ENCODE measurements around the gene TRIM54. TPM values are rescaled to one million over a fixed set of nuclear protein-coding genes. Genes with fewer than 3 reads are reported as not detected.

TRIM54 gene
- total RNA-seq, 1 donor from 2014 or later: 2.5 TPM

DNA sequence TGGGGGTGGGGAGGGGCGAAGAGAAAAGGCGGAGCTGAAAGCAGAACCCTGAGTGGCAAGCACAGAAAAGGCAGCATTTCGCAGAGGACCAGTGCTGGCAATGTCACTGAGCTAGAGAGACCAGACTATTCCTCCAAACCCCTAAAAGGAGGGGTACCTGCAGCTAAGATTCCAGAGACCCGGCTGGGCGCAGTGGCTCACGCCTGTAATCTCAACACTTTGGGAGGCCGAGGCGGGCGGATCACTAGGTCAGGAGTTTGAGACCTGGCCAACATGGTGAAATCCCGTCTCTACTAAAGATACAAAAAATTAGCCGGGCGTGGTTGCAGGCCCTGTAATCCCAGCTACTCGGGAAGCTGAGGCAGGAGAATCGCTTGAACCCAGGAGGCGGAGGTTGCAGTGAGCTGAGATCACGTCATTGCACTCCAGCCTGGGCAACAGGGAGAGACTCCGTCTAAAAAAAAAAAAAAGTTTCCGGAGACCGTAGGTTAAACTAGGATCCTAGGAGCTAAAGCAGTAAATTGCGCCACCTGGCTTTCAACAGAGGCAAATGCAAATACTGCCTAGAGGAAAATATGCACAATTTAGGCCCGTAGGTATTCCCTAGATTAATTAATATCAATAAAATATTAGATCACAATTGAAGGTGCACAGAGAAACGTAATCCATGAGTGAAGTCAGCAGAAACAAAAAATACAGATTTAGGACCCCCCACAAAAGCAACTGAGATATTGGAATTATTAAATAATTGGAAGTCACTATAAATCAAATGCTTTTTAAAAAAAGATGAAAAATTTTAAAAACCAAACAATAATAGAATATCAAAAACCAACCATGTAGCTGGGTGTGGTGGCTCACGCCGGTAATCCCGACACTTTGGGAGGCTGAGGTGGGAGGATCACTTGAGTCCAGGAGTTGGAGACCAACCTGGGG, 21.1 kb downstream of the TRIM54 start:
- Histone ChIP-seq H3K4me3 (peak overlapping the region in 1 of 2 donors; percentile 2), H3K36me3 (no peaks in the 10 kb centered on the region), H3K27me3 (peaks cover 22% of the 10 kb centered on the region), H3K27ac (no peak overlapping the region), H3K4me1 (peaks cover 21% of the 10 kb centered on the region), H3K9me3 (no peaks in the 10 kb centered on the region)
- no peak for DNase-seq (ENCODE audit: extremely low spot score in 2 of 2)
- no peak for TF ChIP-seq POLR2A (IDR thresholded peaks at IDR 0.05)
- TF ChIP-seq, protein P1, sequence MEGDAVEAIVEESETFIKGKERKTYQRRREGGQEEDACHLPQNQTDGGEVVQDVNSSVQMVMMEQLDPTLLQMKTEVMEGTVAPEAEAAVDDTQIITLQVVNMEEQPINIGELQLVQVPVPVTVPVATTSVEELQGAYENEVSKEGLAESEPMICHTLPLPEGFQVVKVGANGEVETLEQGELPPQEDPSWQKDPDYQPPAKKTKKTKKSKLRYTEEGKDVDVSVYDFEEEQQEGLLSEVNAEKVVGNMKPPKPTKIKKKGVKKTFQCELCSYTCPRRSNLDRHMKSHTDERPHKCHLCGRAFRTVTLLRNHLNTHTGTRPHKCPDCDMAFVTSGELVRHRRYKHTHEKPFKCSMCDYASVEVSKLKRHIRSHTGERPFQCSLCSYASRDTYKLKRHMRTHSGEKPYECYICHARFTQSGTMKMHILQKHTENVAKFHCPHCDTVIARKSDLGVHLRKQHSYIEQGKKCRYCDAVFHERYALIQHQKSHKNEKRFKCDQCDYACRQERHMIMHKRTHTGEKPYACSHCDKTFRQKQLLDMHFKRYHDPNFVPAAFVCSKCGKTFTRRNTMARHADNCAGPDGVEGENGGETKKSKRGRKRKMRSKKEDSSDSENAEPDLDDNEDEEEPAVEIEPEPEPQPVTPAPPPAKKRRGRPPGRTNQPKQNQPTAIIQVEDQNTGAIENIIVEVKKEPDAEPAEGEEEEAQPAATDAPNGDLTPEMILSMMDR (IDR thresholded peaks at IDR 0.05): peak; percentile 68 to 81 (median 69)
- intact Hi-C loops (cut with DNase I): no loop called here

DNA sequence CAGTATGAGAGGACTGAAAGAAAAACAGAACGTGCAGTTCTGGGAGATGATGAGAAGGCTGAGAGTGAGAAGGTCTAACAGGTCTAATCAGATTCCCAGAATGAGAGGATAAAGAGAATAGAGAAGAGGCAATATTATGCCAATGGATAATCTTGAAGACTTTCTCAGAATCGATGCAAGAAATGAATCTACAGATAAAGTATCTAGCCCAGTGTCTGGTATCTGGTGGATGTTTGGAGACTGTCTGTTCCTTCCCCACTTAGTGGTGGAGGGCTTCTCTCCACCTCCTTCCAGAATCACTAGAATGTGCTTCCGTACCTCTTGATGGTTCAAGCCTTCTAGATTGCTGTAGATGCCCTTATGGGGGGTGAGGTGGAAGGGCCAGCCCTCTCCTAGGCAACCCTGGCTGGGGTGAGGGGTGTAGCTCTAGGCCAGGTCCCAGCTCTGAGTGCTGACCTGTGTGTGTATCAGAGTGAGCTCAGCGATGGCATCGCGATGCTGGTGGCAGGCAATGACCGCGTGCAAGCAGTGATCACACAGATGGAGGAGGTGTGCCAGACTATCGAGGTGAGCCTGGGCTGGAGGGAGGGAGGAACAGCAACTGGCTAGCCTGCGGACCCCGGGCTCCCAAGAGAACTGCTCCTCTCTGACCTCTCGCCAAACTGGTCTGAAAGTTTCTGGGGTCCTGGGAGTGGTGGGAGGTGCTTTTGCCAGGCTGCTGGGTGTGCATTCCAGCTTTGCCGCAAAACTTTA, 22.4 kb downstream of the TRIM54 start:
- TF ChIP-seq POLR2AphosphoS5 (IDR thresholded peaks at IDR 0.05; ENCODE audit: insufficient read depth in 1 of 2, low read depth in 1 of 2) (no peak), POLR2A (IDR thresholded peaks at IDR 0.05) (no peak)
- TF ChIP-seq, protein P1 (IDR thresholded peaks at IDR 0.05): no peak
- Histone ChIP-seq H3K4me3 (no peak overlapping the region), H3K27me3 (peaks cover 22% of the 10 kb centered on the region), H3K4me1 (peaks cover 23% of the 10 kb centered on the region), H3K36me3 (peaks cover 0 to 4% of the 10 kb centered on the region in 2 donors), H3K27ac (no peak overlapping the region), H3K9me3 (no peaks in the 10 kb centered on the region)
- DNase-seq (ENCODE audit: extremely low spot score in 2 of 2): no peak
- intact Hi-C loops (cut with DNase I): no loop called here

DNA sequence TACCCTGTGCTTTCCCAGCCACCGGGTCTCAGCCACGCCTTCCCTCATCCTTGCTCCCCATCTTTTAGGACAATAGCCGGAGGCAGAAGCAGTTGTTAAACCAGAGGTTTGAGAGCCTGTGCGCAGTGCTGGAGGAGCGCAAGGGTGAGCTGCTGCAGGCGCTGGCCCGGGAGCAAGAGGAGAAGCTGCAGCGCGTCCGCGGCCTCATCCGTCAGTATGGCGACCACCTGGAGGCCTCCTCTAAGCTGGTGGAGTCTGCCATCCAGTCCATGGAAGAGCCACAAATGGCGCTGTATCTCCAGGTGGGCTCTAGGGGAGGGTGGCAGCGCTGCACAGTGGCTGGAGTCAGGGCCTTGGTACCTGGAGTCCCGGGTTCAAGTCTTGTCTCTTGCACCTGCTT, 23.3 kb downstream of the TRIM54 start:
- no peak for DNase-seq (ENCODE audit: extremely low spot score in 2 of 2)
- TF ChIP-seq POLR2AphosphoS5 (IDR thresholded peaks at IDR 0.05; ENCODE audit: insufficient read depth in 1 of 2, low read depth in 1 of 2): no peak
- no peak for TF ChIP-seq POLR2A (IDR thresholded peaks at IDR 0.05)
- TF ChIP-seq, protein P1 (IDR thresholded peaks at IDR 0.05): no peak
- Histone ChIP-seq H3K9me3 (no peaks in the 10 kb centered on the region), H3K36me3 (peaks cover 0 to 6% of the 10 kb centered on the region in 2 donors), H3K27ac (no peak overlapping the region), H3K4me3 (no peak overlapping the region), H3K4me1 (peaks cover 23% of the 10 kb centered on the region), H3K27me3 (peaks cover 22% of the 10 kb centered on the region)
- intact Hi-C loops (cut with DNase I): no loop called here

DNA sequence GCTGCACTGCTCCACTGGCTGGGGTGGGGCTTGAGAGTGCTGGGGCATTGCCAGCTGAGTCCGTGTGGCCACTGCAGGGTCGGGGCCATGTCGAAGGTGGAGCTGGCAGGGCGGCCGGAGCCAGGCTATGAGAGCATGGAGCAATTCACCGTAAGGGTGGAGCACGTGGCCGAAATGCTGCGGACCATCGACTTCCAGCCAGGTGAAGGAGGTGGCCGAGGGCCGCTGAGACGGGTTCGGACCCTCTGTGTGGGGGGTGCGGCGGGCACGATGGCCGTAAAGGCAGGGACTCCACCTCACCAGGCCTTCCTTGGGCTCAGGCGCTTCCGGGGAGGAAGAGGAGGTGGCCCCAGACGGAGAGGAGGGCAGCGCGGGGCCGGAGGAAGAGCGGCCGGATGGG, 23.9 kb downstream of the TRIM54 start:
- Histone ChIP-seq H3K4me1 (peaks cover 23% of the 10 kb centered on the region), H3K9me3 (no peaks in the 10 kb centered on the region), H3K27ac (no peak overlapping the region), H3K36me3 (peaks cover 0 to 6% of the 10 kb centered on the region in 2 donors), H3K27me3 (peaks cover 22% of the 10 kb centered on the region), H3K4me3 (no peak overlapping the region)
- DNase-seq (ENCODE audit: extremely low spot score in 2 of 2): no peak
- intact Hi-C loops (cut with DNase I): no loop called here
- no peak for TF ChIP-seq POLR2AphosphoS5 (IDR thresholded peaks at IDR 0.05; ENCODE audit: insufficient read depth in 1 of 2, low read depth in 1 of 2)

DNA sequence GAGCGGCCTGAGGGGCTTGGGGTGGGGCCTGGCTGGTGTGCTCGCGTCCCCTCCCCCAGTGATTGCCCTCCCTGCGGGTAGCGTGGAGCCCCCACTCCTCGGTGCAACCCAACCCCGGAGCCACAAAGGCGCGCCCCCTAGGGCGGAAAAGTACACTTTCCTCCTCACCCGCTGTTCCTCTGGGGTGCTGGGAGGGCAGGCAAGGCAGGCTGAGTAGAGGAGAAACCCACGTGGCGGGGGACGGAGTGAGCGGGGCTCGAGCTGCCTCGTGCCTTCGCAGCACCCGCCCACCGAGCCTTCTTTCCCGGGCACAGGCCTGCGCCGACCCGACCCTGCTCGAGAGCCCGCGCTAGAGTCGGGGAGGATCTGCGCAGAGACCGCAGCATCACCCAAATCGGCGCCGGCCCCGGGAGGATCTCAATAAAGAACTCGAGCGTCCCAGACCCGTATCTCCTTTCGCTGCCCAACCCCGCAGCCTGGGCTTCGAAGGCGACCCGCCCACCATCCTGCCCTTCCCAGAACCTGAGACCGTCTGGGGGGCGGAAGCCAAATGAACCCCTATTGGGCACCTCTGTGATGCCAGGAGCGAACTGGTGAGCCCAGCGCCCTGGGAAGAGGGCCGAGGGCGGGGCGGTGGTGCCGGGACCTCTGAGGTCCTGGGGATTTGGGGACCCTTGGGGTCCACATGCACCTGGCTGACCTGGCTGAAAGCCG, 24.5 kb downstream of the TRIM54 start:
- intact Hi-C loops (cut with DNase I): no loop called here
- H3K9me3 ChIP-seq: no peaks in the 10 kb centered on the region
- no peak overlapping the region for H3K27ac ChIP-seq
- no peak for DNase-seq (ENCODE audit: extremely low spot score in 2 of 2)
- no peak overlapping the region for H3K4me3 ChIP-seq
- H3K4me1 ChIP-seq: peaks cover 23% of the 10 kb centered on the region
- no peak for TF ChIP-seq POLR2AphosphoS5 (IDR thresholded peaks at IDR 0.05; ENCODE audit: insufficient read depth in 1 of 2, low read depth in 1 of 2)
- no peak for TF ChIP-seq POLR2A (IDR thresholded peaks at IDR 0.05)
- TF ChIP-seq, protein P1 (IDR thresholded peaks at IDR 0.05): no peak
- peaks cover 0 to 12% of the 10 kb centered on the region in 2 donors for H3K36me3 ChIP-seq
- peaks cover 22% of the 10 kb centered on the region for H3K27me3 ChIP-seq

Data from vagina (tissue), 2 donors.